Heart left ventricle (tissue), 16 donors: Measurements from ENCODE around the gene PRKCG. TPM values are rescaled to one million over a fixed set of nuclear protein-coding genes. Genes with fewer than 3 reads are reported as not detected.
A peak's percentile ranks its signal among the peaks of the same experiment; 100 is the strongest.

Experiments
- ATAC-seq, 4 donors: fragments of 200-7000 bp; cut with Tn5 transposase; one replicate each; pipeline ENCODE4 v1.9.1; 2020 to 2022; ENCODE audit warnings: moderate library complexity in 4 of 4, mild to moderate bottlenecking in 3 of 4, moderate number of reproducible peaks in 1 of 4
- DNase-seq, 5 donors: peaks; one replicate each; pipeline ENCODE4 v3.0.0-alpha.2; 2020
- H3K27ac ChIP-seq, 12 donors: fragments of 200-600 bp; sonication (generic) in 4 of 12; one replicate each; pipeline versions ENCODE4 v1.5.0 to v1.8.0; 2016 to 2022; ENCODE audit warnings: mild to moderate bottlenecking in 2 of 12
- H3K27me3 ChIP-seq, 9 donors: fragments of 200-600 bp; sonication (generic) in 2 of 9; one replicate each; pipeline versions ENCODE4 v1.5.1 to v1.8.0; 2016 to 2022; ENCODE audit warnings: mild to moderate bottlenecking in 3 of 9
- H3K36me3 ChIP-seq, 9 donors: fragments of 200-600 bp; sonication (generic) in 2 of 9; one replicate each; pipeline versions ENCODE4 v1.5.0 to v1.8.0; 2018 to 2022; ENCODE audit warnings: mild to moderate bottlenecking in 2 of 9
- H3K4me1 ChIP-seq, 12 donors: fragments of 200-600 bp; sonication (generic) in 4 of 12; one replicate each; pipeline versions ENCODE4 v1.5.0 to v1.8.0; 2016 to 2022; ENCODE audit warnings: mild to moderate bottlenecking in 3 of 12
- H3K4me3 ChIP-seq, 12 donors: fragments of 200-600 bp; sonication (generic) in 4 of 12; one replicate each; pipeline versions ENCODE4 v1.5.0 to v1.8.0; 2017 to 2022; ENCODE audit warnings: mild to moderate bottlenecking in 9 of 12, moderate library complexity in 4 of 12
- H3K9me3 ChIP-seq, 12 donors: fragments of 200-600 bp; sonication (generic) in 4 of 12; one replicate each; pipeline versions ENCODE4 v1.5.0 to v1.8.0; 2016 to 2022; ENCODE audit warnings: mild to moderate bottlenecking in 1 of 12
- POLR2A ChIP-seq, 2 donors: fragments of 450-650 bp; IDR thresholded peaks; one replicate each; pipeline ENCODE4 v1.6.1; 2017; ENCODE audit warnings: antibody characterized with exemption in 2 of 2, mild to moderate bottlenecking in 2 of 2, moderate library complexity in 2 of 2
- WGBS, 4 donors: extraction: QIAGEN DNeasy Blood & Tissue Kit in 2 of 4; methylation state at CpG; one replicate each; pipeline versions ENCODE4 v1.1.5 to v1.1.7; 2013 to 2018; 5-methylcytosine and 5-hydroxymethylcytosine counted together
- intact Hi-C, 10 donors: fragments of 100-400 bp; cut with DNase I; formaldehyde crosslinking; loops; one replicate each; pipeline versions ENCODE4 v1.11.1 to v1.14.2; 2022
- polyA plus RNA-seq, 2 donors: library from polyadenylated mRNA; stranded (reverse); fragments of 200-250 nt; gene quantifications; one replicate each; pipeline ENCODE4 v1.2.3, GENCODE V29; 2013
- total RNA-seq, 9 donors: library from RNA; depleted of rRNA in 2 of 9; stranded (reverse); fragments of >200 nt in 2 of 9; fragmentation: NEBNext Ultra II Directional in 3 of 9; extraction: Animal tissue kit (Norgen Biotek cat#: 25700) in 3 of 9; gene quantifications; one replicate each; pipeline versions ENCODE4 v1.1.0 to v1.2.4, GENCODE V29; 2016 to 2023
- TF ChIP-seq, protein P1 (sequence below), 12 donors: fragments of 200-600 bp; sonication (generic) in 4 of 12; IDR thresholded peaks; one replicate each; pipeline versions ENCODE4 v1.5.0 to v1.8.0; 2018 to 2022; ENCODE audit warnings: antibody characterized with exemption in 12 of 12, mild to moderate bottlenecking in 5 of 12
- donor health status: ischemic (EF 13 %, LVEDD 7.1; RV severe dilation, severe dysfunction).
- donor health status: healthy with polysubstance abuse.
- donor health status: DM: no; HTN: yes; CAD: no.
- donor health status: DM: no; HTN: no; CAD: no.
- donor health status: ischemic (EF 25% LVEDD 6.9; RV normal size, moderate dysfunction).
- donor health status: ischemic (EF 25% LVEDD 5.7; RV mildly dilated, moderate dysfunction).
- donor health status: healthy.
- donor health status: DM: yes; HTN: yes; CAD: no.
- donor health status: ischemic (EF 35%, LVEDD 5.7; RV mildly dilated, moderate dysfunction).
- donor health status: nonischemic (EF 11% LVEDD 7.7; RV severe dilation, severe dysfunction).
- donor health status: DM: yes; HTN: yes; CAD: no.
- donor health status: PGD.
- donor health status: ischemic (EF 29% LVEDD 5.4; RV normal size, mild dysfunction).
- donor health status: nonischemic (EF 23%, LVEDD 6.1; RV moderate dilation, normal function).

Gene PRKCG
- total and polyA plus RNA-seq, 11 donors, result 0.09 TPM; not detected in 10

DNA sequence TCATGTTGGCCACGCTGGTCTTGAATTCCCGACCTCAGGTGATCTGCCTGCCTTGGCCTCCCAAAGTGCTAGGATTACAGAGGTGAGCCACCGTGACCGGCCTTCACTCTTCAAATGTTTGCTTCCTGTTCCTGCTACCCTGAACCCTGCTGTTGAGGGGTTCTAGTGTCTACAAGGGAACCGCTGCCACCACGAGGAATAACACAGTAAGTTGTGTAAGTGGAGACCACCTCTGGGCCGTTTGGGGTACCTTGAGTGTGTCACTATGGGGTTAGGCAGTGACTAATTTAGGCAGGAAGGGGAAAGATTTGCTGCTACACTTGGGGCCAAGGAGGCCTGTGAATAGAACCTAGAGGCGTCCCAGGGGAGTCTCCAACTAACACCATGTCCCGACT is 16.5 kb upstream of the PRKCG start:
- H3K27me3 ChIP-seq, result no peaks in the 10 kb centered on the region
- H3K4me1 ChIP-seq, result peaks cover 3 to 32% (median 19%) of the 10 kb centered on the region in 12 donors
- peaks cover 0 to 2% (median 0%) of the 10 kb centered on the region in 9 donors for H3K36me3 ChIP-seq
- H3K27ac ChIP-seq, result peak overlapping the region; percentile 85 to 99 (median 94)
- no peaks in the 10 kb centered on the region for H3K9me3 ChIP-seq
- WGBS, 4 donors, result 59 to 63% (median 61%) methylated on average over 9 of the region's 9 CpGs
- H3K4me3 ChIP-seq, result peak overlapping the region in 9 of 12 donors; percentile 68 to 96 (median 91)
- no peak for TF ChIP-seq POLR2A (IDR thresholded peaks at IDR 0.05)
- TF ChIP-seq, protein P1, sequence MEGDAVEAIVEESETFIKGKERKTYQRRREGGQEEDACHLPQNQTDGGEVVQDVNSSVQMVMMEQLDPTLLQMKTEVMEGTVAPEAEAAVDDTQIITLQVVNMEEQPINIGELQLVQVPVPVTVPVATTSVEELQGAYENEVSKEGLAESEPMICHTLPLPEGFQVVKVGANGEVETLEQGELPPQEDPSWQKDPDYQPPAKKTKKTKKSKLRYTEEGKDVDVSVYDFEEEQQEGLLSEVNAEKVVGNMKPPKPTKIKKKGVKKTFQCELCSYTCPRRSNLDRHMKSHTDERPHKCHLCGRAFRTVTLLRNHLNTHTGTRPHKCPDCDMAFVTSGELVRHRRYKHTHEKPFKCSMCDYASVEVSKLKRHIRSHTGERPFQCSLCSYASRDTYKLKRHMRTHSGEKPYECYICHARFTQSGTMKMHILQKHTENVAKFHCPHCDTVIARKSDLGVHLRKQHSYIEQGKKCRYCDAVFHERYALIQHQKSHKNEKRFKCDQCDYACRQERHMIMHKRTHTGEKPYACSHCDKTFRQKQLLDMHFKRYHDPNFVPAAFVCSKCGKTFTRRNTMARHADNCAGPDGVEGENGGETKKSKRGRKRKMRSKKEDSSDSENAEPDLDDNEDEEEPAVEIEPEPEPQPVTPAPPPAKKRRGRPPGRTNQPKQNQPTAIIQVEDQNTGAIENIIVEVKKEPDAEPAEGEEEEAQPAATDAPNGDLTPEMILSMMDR (IDR thresholded peaks at IDR 0.05), result no peak
- ATAC-seq, result no peak
- intact Hi-C loops, result loop anchor here in 2 of 10 donors (5.0 kb wide), 2 partner anchors 237 to 327 kb away; partner anchors contain the start of genes NDUFA3 (in 1 of the 2), OSCAR (in 1 of the 2) and TSEN34 (in 1 of the 2)
- DNase-seq, result no peak

DNA sequence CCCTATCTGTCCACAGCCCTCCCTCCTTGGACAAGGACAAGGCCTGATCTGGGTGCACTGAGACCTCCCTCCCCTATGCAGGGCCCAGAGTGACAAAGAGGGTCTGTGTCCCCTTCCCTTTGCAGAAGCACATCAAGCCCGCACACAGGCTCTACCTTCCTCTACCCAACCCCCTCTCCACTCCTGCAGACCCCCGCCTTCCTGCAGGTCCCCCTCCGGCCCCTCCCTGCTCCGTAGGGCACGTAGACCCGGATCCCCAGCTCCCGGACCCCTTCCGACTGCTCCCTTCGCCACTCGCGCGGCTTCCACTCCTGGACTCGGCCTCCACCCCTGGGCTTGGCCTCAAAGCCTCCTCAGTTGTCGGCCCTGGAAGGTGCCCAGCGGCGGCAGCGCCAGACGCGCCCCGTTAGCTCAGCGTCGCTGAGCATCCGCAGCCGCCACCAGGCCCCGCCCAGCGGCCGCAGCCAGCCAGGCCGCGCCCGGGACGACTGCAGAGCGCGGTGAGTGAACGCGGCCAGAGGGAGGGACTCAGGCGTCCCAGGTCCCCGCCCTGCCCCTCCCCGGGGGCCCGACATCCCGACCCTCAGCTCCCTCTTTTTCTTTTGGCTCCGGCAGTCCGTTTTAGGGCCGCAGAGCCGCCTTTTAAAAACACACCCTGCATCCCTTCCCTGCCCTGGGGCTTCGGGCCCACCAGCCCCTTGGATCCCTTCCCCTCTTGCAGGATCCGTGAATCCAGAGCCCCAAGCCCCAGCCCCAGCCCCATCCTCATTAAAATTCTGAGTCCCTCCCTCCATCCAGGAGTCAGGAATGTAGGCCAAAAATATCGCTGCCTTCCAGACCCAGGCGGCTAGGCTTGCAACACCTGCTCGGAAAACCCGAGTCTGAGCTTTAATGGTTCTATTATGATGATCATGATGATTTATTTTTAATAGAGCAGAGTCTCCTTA is 15.8 kb upstream of the PRKCG start:
- no peaks in the 10 kb centered on the region for H3K9me3 ChIP-seq
- TF ChIP-seq, protein P1 (IDR thresholded peaks at IDR 0.05), result peak in 2 of 12 donors; percentile 8 to 15
- peak in 1 of 2 donors; percentile 54 for TF ChIP-seq POLR2A (IDR thresholded peaks at IDR 0.05)
- DNase-seq, result peak; percentile 80 to 93 (median 87)
- peak overlapping the region; percentile 85 to 99 (median 94) for H3K27ac ChIP-seq
- H3K27me3 ChIP-seq, result no peaks in the 10 kb centered on the region
- ATAC-seq, result peak; percentile 15 to 55 (median 45)
- WGBS, 4 donors, result 1 to 5% (median 2%) methylated on average over 25 to 50 of the region's 50 CpGs
- intact Hi-C loops, result loop anchor here in 2 of 10 donors (5.0 kb wide), 2 partner anchors 236 to 326 kb away; partner anchors contain the start of genes NDUFA3 (in 1 of the 2), OSCAR (in 1 of the 2) and TSEN34 (in 1 of the 2)
- H3K36me3 ChIP-seq, result peaks cover 0 to 9% (median 3%) of the 10 kb centered on the region in 9 donors
- H3K4me1 ChIP-seq, result peaks cover 3 to 38% (median 23%) of the 10 kb centered on the region in 12 donors
- peak overlapping the region; percentile 29 to 96 (median 90) for H3K4me3 ChIP-seq

DNA sequence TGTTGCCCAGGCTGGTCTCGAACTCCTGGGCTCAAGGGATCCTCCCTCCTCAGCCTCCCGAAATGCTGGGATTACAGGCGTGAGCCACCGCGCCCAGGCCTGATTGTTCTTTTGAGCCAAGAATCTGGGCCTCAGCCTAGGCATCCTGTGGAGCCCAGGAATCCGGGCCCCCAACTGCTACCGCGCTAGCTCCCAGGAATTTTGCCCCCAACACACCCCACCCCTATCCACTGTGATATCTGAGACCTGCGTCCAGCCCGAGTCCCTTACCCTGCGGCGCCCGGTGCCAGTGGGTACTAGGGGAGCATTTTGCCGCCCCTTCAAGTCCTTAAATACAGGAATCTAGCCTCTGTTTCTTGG is 15.2 kb upstream of the PRKCG start:
- 11 to 19% (median 17%) methylated on average over 11 to 14 of the region's 14 CpGs for WGBS, 4 donors
- DNase-seq, result peak in 2 of 5 donors; percentile 24 to 68
- no peak for ATAC-seq
- H3K4me3 ChIP-seq, result peak overlapping the region; percentile 29 to 96 (median 90)
- peaks cover 3 to 41% (median 24%) of the 10 kb centered on the region in 12 donors for H3K4me1 ChIP-seq
- no peaks in the 10 kb centered on the region for H3K27me3 ChIP-seq
- H3K27ac ChIP-seq, result peak overlapping the region; percentile 85 to 99 (median 94)
- intact Hi-C loops, result loop anchor here in 2 of 10 donors (5.0 kb wide), 2 partner anchors 235 to 325 kb away; partner anchors contain the start of genes NDUFA3 (in 1 of the 2), OSCAR (in 1 of the 2) and TSEN34 (in 1 of the 2)
- no peak for TF ChIP-seq POLR2A (IDR thresholded peaks at IDR 0.05)
- TF ChIP-seq, protein P1 (IDR thresholded peaks at IDR 0.05), result no peak
- H3K36me3 ChIP-seq, result peaks cover 0 to 16% (median 4%) of the 10 kb centered on the region in 9 donors
- H3K9me3 ChIP-seq, result no peaks in the 10 kb centered on the region
